ENCODE data around the gene SLC47A1. TPM values are rescaled to one million over a fixed set of nuclear protein-coding genes. Genes with fewer than 3 reads are reported as not detected.

The SLC47A1 gene
- total and polyA plus RNA-seq, 10 of the 15 experiments (the other 5 are each of a cell fraction or from before 2014, with no cell fraction given) = 0.41 TPM; not detected in 9

DNA sequence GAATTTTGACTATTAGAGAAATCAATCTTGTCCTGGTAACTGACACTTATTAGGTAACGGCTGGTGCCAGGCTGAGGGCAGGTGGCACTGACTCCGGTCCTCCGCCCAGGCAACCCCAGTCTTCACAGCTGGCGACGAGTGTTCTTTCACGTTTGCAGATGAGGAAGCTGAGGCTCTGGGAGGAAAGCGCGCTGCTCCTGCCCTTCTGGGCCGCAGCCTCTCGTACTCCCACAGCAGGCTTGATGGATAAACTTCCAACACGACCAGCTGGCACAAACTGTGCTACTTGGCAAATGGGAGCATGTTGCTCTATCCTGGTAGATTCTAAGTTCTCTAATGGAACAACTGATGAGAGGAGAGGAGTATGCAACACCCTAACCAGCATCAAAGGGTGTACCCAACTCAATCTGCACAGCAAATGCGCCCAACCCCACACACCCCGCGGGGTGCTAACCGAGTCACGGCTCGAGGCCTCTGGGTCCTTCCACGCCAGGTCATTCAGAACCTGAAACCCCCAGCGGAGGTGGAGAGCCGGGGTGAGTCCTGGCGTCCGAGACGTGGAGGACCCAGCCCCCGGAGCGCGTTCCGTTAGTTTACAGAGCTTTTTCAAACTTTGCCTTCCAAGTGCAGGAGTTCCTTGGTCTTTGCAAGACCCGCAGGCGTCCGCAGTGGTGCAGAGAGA lies 477 bp upstream of the SLC47A1 start:
- H3K4me3 ChIP-seq = no peak overlapping the region
- H3K4me2 ChIP-seq (ENCODE audit: control insufficient read depth, insufficient read depth) = peak overlapping the region; percentile 60; the same call in 1 of the 2 replicates
- FAIRE-seq (no peak), DNase-seq (ENCODE audit: low read depth, low spot score) (no peak), ATAC-seq (no peak)
- no peaks in the 10 kb centered on the region for H3K9me3 ChIP-seq (replicated peaks; ENCODE audit: control insufficient read depth, insufficient read depth, low read length)
- H3K27me3 ChIP-seq (replicated peaks in 1 of 2; ENCODE audit: control insufficient read depth in 2 of 2, insufficient read depth in 2 of 2, low read length in 1 of 2) = peaks cover 4 to 12% of the 10 kb centered on the region in 2 experiments; a peak in 3 of 4 replicates
- H3K27ac ChIP-seq (ENCODE audit: control insufficient read depth, insufficient read depth) = no peak overlapping the region
- ChIA-PET SMC1A (ENCODE audit: uncharacterized antibody, unreplicated experiment) (no interaction called here), RAD21 (ENCODE audit: unreplicated experiment) (no interaction called here), CTCF (no interaction called here), POLR2A (no interaction called here)
- no peaks in the 10 kb centered on the region for H4K20me1 ChIP-seq (ENCODE audit: control insufficient read depth, insufficient read depth)
- H3K36me3 ChIP-seq (ENCODE audit: control insufficient read depth in 2 of 2, insufficient read depth in 2 of 2, low read length in 1 of 2) = no peaks in the 10 kb centered on the region
- intact Hi-C loops (cut with micrococcal nuclease; ENCODE audit: unreplicated experiment) (no loop called here), in situ Hi-C loops (cut with MboI) (no loop called here)
- H3K4me1 ChIP-seq (ENCODE audit: control insufficient read depth, insufficient read depth, low read length) = peaks cover 6% of the 10 kb centered on the region; the same call in 1 of the 2 replicates
- no peaks in the 10 kb centered on the region for H3K79me2 ChIP-seq (ENCODE audit: control insufficient read depth, insufficient read depth, low read length)
- BruUV-seq (replicated peaks) = no TSS peak
- WGBS (ENCODE audit: insufficient coverage, insufficient replicate concordance, low lambda C conversion rate, missing lambda C conversion rate) = 56% methylated on average over 26 of the region's 30 CpGs
- no peak overlapping the region for H3K9ac ChIP-seq (ENCODE audit: control insufficient read depth, insufficient read depth, low read length)
- no peak overlapping the region for H2AFZ ChIP-seq (ENCODE audit: control insufficient read depth, low read depth, low read length)
- TF ChIP-seq PAX8 (IDR thresholded peaks at IDR 0.05) (no peak), SKIL (IDR thresholded peaks at IDR 0.05; ENCODE audit: low read depth, poor library complexity, severe bottlenecking) (no peak), HDAC2 (IDR thresholded peaks at IDR 0.05) (no peak), NRF1 (conservative IDR thresholded peaks at IDR 0.05; ENCODE audit: low read depth, low read length) (no peak), YY1 (IDR thresholded peaks at IDR 0.05; ENCODE audit: low read depth, low read length) (no peak), EP300 (IDR thresholded peaks at IDR 0.05; ENCODE audit: borderline replicate concordance in 1 of 2, control insufficient read depth in 1 of 2, low read depth in 2 of 2, low read length in 2 of 2) (no peak), CHD2 (IDR thresholded peaks at IDR 0.05; ENCODE audit: borderline replicate concordance, low read depth, low read length) (no peak), HCFC1 (IDR thresholded peaks at IDR 0.05; ENCODE audit: low read length) (no peak), CREM (IDR thresholded peaks at IDR 0.05; ENCODE audit: low read depth) (no peak), GATAD2B (conservative IDR thresholded peaks at IDR 0.05; ENCODE audit: low read depth) (no peak), NR2F1 (conservative IDR thresholded peaks at IDR 0.05) (no peak), ATF2 (IDR thresholded peaks at IDR 0.05; ENCODE audit: low read length) (no peak), JUND (IDR thresholded peaks at IDR 0.05; ENCODE audit: low read depth, low read length) (no peak), RAD51 (IDR thresholded peaks at IDR 0.05) (no peak), NR2C1 (IDR thresholded peaks at IDR 0.05) (no peak)
- TF ChIP-seq, protein P1, sequence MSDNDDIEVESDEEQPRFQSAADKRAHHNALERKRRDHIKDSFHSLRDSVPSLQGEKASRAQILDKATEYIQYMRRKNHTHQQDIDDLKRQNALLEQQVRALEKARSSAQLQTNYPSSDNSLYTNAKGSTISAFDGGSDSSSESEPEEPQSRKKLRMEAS (IDR thresholded peaks at IDR 0.05; ENCODE audit: low read depth, low read length) = no peak
- TF ChIP-seq, protein P2, sequence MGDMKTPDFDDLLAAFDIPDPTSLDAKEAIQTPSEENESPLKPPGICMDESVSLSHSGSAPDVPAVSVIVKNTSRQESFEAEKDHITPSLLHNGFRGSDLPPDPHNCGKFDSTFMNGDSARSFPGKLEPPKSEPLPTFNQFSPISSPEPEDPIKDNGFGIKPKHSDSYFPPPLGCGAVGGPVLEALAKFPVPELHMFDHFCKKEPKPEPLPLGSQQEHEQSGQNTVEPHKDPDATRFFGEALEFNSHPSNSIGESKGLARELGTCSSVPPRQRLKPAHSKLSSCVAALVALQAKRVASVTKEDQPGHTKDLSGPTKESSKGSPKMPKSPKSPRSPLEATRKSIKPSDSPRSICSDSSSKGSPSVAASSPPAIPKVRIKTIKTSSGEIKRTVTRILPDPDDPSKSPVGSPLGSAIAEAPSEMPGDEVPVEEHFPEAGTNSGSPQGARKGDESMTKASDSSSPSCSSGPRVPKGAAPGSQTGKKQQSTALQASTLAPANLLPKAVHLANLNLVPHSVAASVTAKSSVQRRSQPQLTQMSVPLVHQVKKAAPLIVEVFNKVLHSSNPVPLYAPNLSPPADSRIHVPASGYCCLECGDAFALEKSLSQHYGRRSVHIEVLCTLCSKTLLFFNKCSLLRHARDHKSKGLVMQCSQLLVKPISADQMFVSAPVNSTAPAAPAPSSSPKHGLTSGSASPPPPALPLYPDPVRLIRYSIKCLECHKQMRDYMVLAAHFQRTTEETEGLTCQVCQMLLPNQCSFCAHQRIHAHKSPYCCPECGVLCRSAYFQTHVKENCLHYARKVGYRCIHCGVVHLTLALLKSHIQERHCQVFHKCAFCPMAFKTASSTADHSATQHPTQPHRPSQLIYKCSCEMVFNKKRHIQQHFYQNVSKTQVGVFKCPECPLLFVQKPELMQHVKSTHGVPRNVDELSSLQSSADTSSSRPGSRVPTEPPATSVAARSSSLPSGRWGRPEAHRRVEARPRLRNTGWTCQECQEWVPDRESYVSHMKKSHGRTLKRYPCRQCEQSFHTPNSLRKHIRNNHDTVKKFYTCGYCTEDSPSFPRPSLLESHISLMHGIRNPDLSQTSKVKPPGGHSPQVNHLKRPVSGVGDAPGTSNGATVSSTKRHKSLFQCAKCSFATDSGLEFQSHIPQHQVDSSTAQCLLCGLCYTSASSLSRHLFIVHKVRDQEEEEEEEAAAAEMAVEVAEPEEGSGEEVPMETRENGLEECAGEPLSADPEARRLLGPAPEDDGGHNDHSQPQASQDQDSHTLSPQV (IDR thresholded peaks at IDR 0.05) = no peak

Data from GM12878 (cell line).